HG03378 (cell line): ENCODE measurements around the gene SUGP1.

Source experiments
- ATAC-seq: cut with Tn5 transposase; IDR thresholded peaks from one replicate; pipeline ENCODE4 v1.9.1; 2021; ENCODE audit warnings: mild to moderate bottlenecking, moderate library complexity; ENCODE audit not compliant: unreplicated experiment

SUGP1 gene

GRCh38 chr19:19304186-19304965 is 15.9 kb downstream of the SUGP1 start:
- no peak for ATAC-seq

GRCh38 chr19:19303411-19303810 is 16.9 kb downstream of the SUGP1 start:
- ATAC-seq: no peak

GRCh38 chr19:19300613-19301012 is 19.7 kb downstream of the SUGP1 start:
- no peak for ATAC-seq

GRCh38 chr19:19297759-19298158 is 22.6 kb downstream of the SUGP1 start:
- no peak for ATAC-seq

- no peak for ATAC-seq
Measured at GRCh38 chr19:19296953-19297689, 23.2 kb downstream of the SUGP1 start.

- no peak for ATAC-seq
Measured at GRCh38 chr19:19294914-19295313, 25.4 kb downstream of the SUGP1 start.

- ATAC-seq: no peak
Measured at GRCh38 chr19:19292607-19293006, 27.7 kb downstream of the SUGP1 start.

GRCh38 chr19:19285686-19286085 is 34.6 kb downstream of the SUGP1 start:
- no peak for ATAC-seq

- ATAC-seq: no peak
Measured at GRCh38 chr19:19280561-19280960, 39.7 kb downstream of the SUGP1 start.

- ATAC-seq: no peak
Measured at GRCh38 chr19:19279853-19280252, 40.5 kb downstream of the SUGP1 start.

- no peak for ATAC-seq
Measured at GRCh38 chr19:19279062-19279612, 41.2 kb downstream of the SUGP1 start.

- ATAC-seq: no peak
Measured at GRCh38 chr19:19278315-19278714, 42.0 kb downstream of the SUGP1 start.

GRCh38 chr19:19276851-19277250 is 43.5 kb downstream of the SUGP1 start:
- no peak for ATAC-seq

- ATAC-seq: no peak
Measured at GRCh38 chr19:19276386-19276785, 43.9 kb downstream of the SUGP1 start.

GRCh38 chr19:19274716-19275565 is 45.4 kb downstream of the SUGP1 start:
- no peak for ATAC-seq

GRCh38 chr19:19274146-19274545 is 46.2 kb downstream of the SUGP1 start:
- ATAC-seq: no peak

GRCh38 chr19:19271828-19272599 is 48.3 kb downstream of the SUGP1 start:
- ATAC-seq: no peak

- no peak for ATAC-seq
Measured at GRCh38 chr19:19270749-19271571, 49.3 kb downstream of the SUGP1 start.

GRCh38 chr19:19269952-19270694 is 50.2 kb downstream of the SUGP1 start:
- no peak for ATAC-seq
